ENCODE measurements around the gene SULF2.

- TF ChIP-seq EZH2 (IDR thresholded peaks at IDR 0.05; ENCODE audit: borderline replicate concordance, low read length): no peak
- TF ChIP-seq, protein P1, sequence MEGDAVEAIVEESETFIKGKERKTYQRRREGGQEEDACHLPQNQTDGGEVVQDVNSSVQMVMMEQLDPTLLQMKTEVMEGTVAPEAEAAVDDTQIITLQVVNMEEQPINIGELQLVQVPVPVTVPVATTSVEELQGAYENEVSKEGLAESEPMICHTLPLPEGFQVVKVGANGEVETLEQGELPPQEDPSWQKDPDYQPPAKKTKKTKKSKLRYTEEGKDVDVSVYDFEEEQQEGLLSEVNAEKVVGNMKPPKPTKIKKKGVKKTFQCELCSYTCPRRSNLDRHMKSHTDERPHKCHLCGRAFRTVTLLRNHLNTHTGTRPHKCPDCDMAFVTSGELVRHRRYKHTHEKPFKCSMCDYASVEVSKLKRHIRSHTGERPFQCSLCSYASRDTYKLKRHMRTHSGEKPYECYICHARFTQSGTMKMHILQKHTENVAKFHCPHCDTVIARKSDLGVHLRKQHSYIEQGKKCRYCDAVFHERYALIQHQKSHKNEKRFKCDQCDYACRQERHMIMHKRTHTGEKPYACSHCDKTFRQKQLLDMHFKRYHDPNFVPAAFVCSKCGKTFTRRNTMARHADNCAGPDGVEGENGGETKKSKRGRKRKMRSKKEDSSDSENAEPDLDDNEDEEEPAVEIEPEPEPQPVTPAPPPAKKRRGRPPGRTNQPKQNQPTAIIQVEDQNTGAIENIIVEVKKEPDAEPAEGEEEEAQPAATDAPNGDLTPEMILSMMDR (conservative IDR thresholded peaks at IDR 0.05 in 1 of 2, IDR thresholded peaks at IDR 0.05 in 1 of 2; ENCODE audit: extremely low read depth in 1 of 2, insufficient read depth in 1 of 2, low read depth in 1 of 2, low read length in 2 of 2): no peak
Observed at GRCh38 chr20:47705497-47705856, 79.8 kb downstream of the SULF2 start.
